Stimulated activated naive B cell treated with anti-CD40 and anti-IgM and Interleukin-4, amounts not matched to agents 10 μg/mL and 1 μg/mL and 100 μg/mL, for 72 hours (primary cell): ENCODE results near the gene SPINT1.

Experiments used
- ATAC-seq, 2 donors: fragments of 150-1000 bp; cut with Tn5 transposase; replicated peaks; 2 replicates each; pipeline ENCODE4 v1.10.0; 2021; ENCODE audit warnings: moderate library complexity in 1 of 2
- DNase-seq: peaks from one replicate; pipeline ENCODE4 v3.0.0; 2021
- H3K27ac Mint-ChIP-seq: one replicate; pipeline ENCODE4 v1.8.0; 2022; ENCODE audit warnings: mild to moderate bottlenecking, mixed read lengths
- H3K27me3 Mint-ChIP-seq, 2 donors: one replicate each; pipeline ENCODE4 v1.8.0; 2022; ENCODE audit warnings: mixed read lengths in 2 of 2
- H3K36me3 Mint-ChIP-seq, 2 donors: one replicate each; pipeline ENCODE4 v1.8.0; 2022; ENCODE audit warnings: mixed read lengths in 2 of 2, mild to moderate bottlenecking in 1 of 2
- H3K4me1 Mint-ChIP-seq, 2 donors: one replicate each; pipeline ENCODE4 v1.8.0; 2022; ENCODE audit warnings: mixed read lengths in 2 of 2, mild to moderate bottlenecking in 1 of 2
- H3K4me3 Mint-ChIP-seq, 2 donors: one replicate each; pipeline ENCODE4 v1.8.0; 2022; ENCODE audit warnings: mild to moderate bottlenecking in 2 of 2, mixed read lengths in 2 of 2, moderate library complexity in 1 of 2
- H3K9me3 Mint-ChIP-seq, 2 donors: one replicate each; pipeline ENCODE4 v1.8.0; 2022; ENCODE audit warnings: mixed read lengths in 2 of 2, mild to moderate bottlenecking in 1 of 2

SPINT1 gene

GRCh38 chr15:40886586-40886985 lies 42.7 kb downstream of the SPINT1 start:
- H3K27ac Mint-ChIP-seq = no peak overlapping the region

GRCh38 chr15:40889112-40889511 lies 45.3 kb downstream of the SPINT1 start:
- Mint-ChIP-seq H3K9me3 (no peaks in the 10 kb centered on the region), H3K27ac (no peak overlapping the region), H3K4me1 (peaks cover 17 to 22% of the 10 kb centered on the region in 2 donors), H3K4me3 (no peak overlapping the region), H3K27me3 (peaks cover 6% of the 10 kb centered on the region in 2 donors), H3K36me3 (peaks cover 0 to under 1% of the 10 kb centered on the region in 2 donors)
- DNase-seq (no peak), ATAC-seq (no peak)

More at GRCh38 chr15:40886586-40886985, 42.7 kb downstream of the SPINT1 start:
- no peak for DNase-seq
- Mint-ChIP-seq H3K4me1 (peaks cover 6 to 8% of the 10 kb centered on the region in 2 donors), H3K27me3 (peaks cover 6% of the 10 kb centered on the region in 2 donors), H3K36me3 (no peaks in the 10 kb centered on the region), H3K4me3 (no peak overlapping the region), H3K9me3 (no peaks in the 10 kb centered on the region)
- ATAC-seq = no peak

GRCh38 chr15:40891138-40891537 lies 47.3 kb downstream of the SPINT1 start:
- peaks cover 0 to 4% of the 10 kb centered on the region in 2 donors for H3K27me3 Mint-ChIP-seq
- no peaks in the 10 kb centered on the region for H3K9me3 Mint-ChIP-seq
- H3K4me1 Mint-ChIP-seq = peaks cover 26 to 37% of the 10 kb centered on the region in 2 donors
- no peak for ATAC-seq
- no peak for DNase-seq
- H3K4me3 Mint-ChIP-seq = no peak overlapping the region
- peaks cover 6 to 8% of the 10 kb centered on the region in 2 donors for H3K36me3 Mint-ChIP-seq
- no peak overlapping the region for H3K27ac Mint-ChIP-seq

GRCh38 chr15:40891810-40892446 lies 48.1 kb downstream of the SPINT1 start:
- ATAC-seq (no peak), DNase-seq (no peak)
- Mint-ChIP-seq H3K27ac (peak overlapping the region; percentile 21), H3K36me3 (peaks cover 8 to 15% of the 10 kb centered on the region in 2 donors), H3K4me1 (peaks cover 27 to 37% of the 10 kb centered on the region in 2 donors), H3K27me3 (no peaks in the 10 kb centered on the region), H3K4me3 (no peak overlapping the region), H3K9me3 (no peaks in the 10 kb centered on the region)

- peaks cover 27 to 37% of the 10 kb centered on the region in 2 donors for H3K4me1 Mint-ChIP-seq
- no peak overlapping the region for H3K4me3 Mint-ChIP-seq
- H3K9me3 Mint-ChIP-seq = no peaks in the 10 kb centered on the region
- no peak overlapping the region for H3K27ac Mint-ChIP-seq
- DNase-seq (no peak), ATAC-seq (no peak)
- peaks cover 12 to 17% of the 10 kb centered on the region in 2 donors for H3K36me3 Mint-ChIP-seq
- H3K27me3 Mint-ChIP-seq = no peaks in the 10 kb centered on the region
Measured at GRCh38 chr15:40892447-40893012, 48.7 kb downstream of the SPINT1 start.

- ATAC-seq = no peak
- H3K27ac Mint-ChIP-seq = peak overlapping the region; percentile 37
- H3K9me3 Mint-ChIP-seq = no peaks in the 10 kb centered on the region
- no peak for DNase-seq
- peaks cover 27 to 37% of the 10 kb centered on the region in 2 donors for H3K4me1 Mint-ChIP-seq
- peaks cover 17 to 23% of the 10 kb centered on the region in 2 donors for H3K36me3 Mint-ChIP-seq
- H3K27me3 Mint-ChIP-seq = no peaks in the 10 kb centered on the region
- no peak overlapping the region for H3K4me3 Mint-ChIP-seq
Measured at GRCh38 chr15:40893019-40893670, 49.3 kb downstream of the SPINT1 start.

- no peaks in the 10 kb centered on the region for H3K27me3 Mint-ChIP-seq
- peak; percentile 96 to 98 for ATAC-seq
Measured at GRCh38 chr15:40893733-40894680, 50.2 kb downstream of the SPINT1 start, which contains the start of gene VPS18. TSS of gene VPS18 (plus strand) at chr15:40894450. CDS start at chr15:40894769, 319 bp downstream.

GRCh38 chr15:40894681-40895448 lies 51.0 kb downstream of the SPINT1 start:
- H3K27ac Mint-ChIP-seq = peak overlapping the region; percentile 99
- H3K36me3 Mint-ChIP-seq = peaks cover 25 to 30% of the 10 kb centered on the region in 2 donors
- DNase-seq (peak; percentile 58), ATAC-seq (peak; percentile 75 to 80)
- peak overlapping the region; percentile 95 to 98 for H3K4me3 Mint-ChIP-seq
- H3K27me3 Mint-ChIP-seq = no peaks in the 10 kb centered on the region
- no peaks in the 10 kb centered on the region for H3K9me3 Mint-ChIP-seq
- H3K4me1 Mint-ChIP-seq = peaks cover 27 to 37% of the 10 kb centered on the region in 2 donors

More at GRCh38 chr15:40893733-40894680, 50.2 kb downstream of the SPINT1 start, which contains the start of gene VPS18:
- peak; percentile 97 for DNase-seq
- Mint-ChIP-seq H3K9me3 (no peaks in the 10 kb centered on the region), H3K4me3 (peak within 1 kb of the TSS; percentile 95 to 98), H3K36me3 (peaks cover 23 to 24% of the 10 kb centered on the region in 2 donors), H3K4me1 (peaks cover 27 to 37% of the 10 kb centered on the region in 2 donors), H3K27ac (peak within 1 kb of the TSS; percentile 99)

- Mint-ChIP-seq H3K4me1 (peaks cover 38 to 56% of the 10 kb centered on the region in 2 donors), H3K27me3 (no peaks in the 10 kb centered on the region), H3K36me3 (peaks cover 59 to 61% of the 10 kb centered on the region in 2 donors), H3K4me3 (no peak overlapping the region), H3K27ac (no peak overlapping the region), H3K9me3 (no peaks in the 10 kb centered on the region)
- no peak for ATAC-seq
- no peak for DNase-seq
Measured at GRCh38 chr15:40899536-40900207, 55.8 kb downstream of the SPINT1 start.

- H3K36me3 Mint-ChIP-seq = peaks cover 58 to 61% of the 10 kb centered on the region in 2 donors
- no peak for DNase-seq
- peaks cover 35 to 53% of the 10 kb centered on the region in 2 donors for H3K4me1 Mint-ChIP-seq
- no peaks in the 10 kb centered on the region for H3K27me3 Mint-ChIP-seq
- no peak overlapping the region for H3K4me3 Mint-ChIP-seq
- ATAC-seq = no peak
- peak overlapping the region; percentile 34 for H3K27ac Mint-ChIP-seq
- H3K9me3 Mint-ChIP-seq = no peaks in the 10 kb centered on the region
Measured at GRCh38 chr15:40900256-40901052, 56.6 kb downstream of the SPINT1 start.

GRCh38 chr15:40901053-40901443 lies 57.2 kb downstream of the SPINT1 start:
- Mint-ChIP-seq H3K27me3 (no peaks in the 10 kb centered on the region), H3K36me3 (peaks cover 58 to 59% of the 10 kb centered on the region in 2 donors), H3K4me1 (peaks cover 37 to 53% of the 10 kb centered on the region in 2 donors), H3K9me3 (no peaks in the 10 kb centered on the region), H3K27ac (peak overlapping the region; percentile 34), H3K4me3 (no peak overlapping the region)
- ATAC-seq (no peak), DNase-seq (no peak)
